Stimulated activated CD4-positive, alpha-beta T cell treated with anti-CD3 and anti-CD28 coated beads, Interleukin-12 subunit alpha, Interleukin-12 subunit beta, amount 100 ng/mL, for 4 hours (primary cell): ENCODE results near the gene NASP.

ENCODE experiments used
- DNase-seq: peaks from one replicate; pipeline ENCODE4 v3.0.0-alpha.2; 2020

NASP gene

GRCh38 chr1:45583666-45584350 lies at the start of gene NASP:
TSS of gene NASP (plus strand) at chr1:45584041. CDS start at chr1:45584147, 106 bp downstream.
- DNase-seq = peak; percentile 92

GRCh38 chr1:45535988-45536766 lies 47.7 kb upstream of the NASP start:
- no peak for DNase-seq

- DNase-seq = no peak
Observed at GRCh38 chr1:45536886-45537285, 47.0 kb upstream of the NASP start.

- DNase-seq = no peak
Observed at GRCh38 chr1:45541193-45541592, 42.6 kb upstream of the NASP start.

GRCh38 chr1:45542591-45542990 lies 41.2 kb upstream of the NASP start:
- no peak for DNase-seq

- peak; percentile 52 for DNase-seq
Observed at GRCh38 chr1:45543581-45544417, 40.0 kb upstream of the NASP start.

- DNase-seq = no peak
Observed at GRCh38 chr1:45544530-45544929, 39.3 kb upstream of the NASP start.

GRCh38 chr1:45545019-45545493 lies 38.8 kb upstream of the NASP start:
- DNase-seq = no peak

GRCh38 chr1:45545553-45546310 lies 38.1 kb upstream of the NASP start:
- no peak for DNase-seq

GRCh38 chr1:45550401-45551351 lies 33.2 kb upstream of the NASP start, which contains the start of gene AKR1A1:
TSS of gene AKR1A1 (plus strand) at chr1:45550826. CDS start at chr1:45561795, 10,969 bp downstream.
- DNase-seq = peak; percentile 88

GRCh38 chr1:45551684-45552083 lies 32.2 kb upstream of the NASP start:
- DNase-seq = no peak

GRCh38 chr1:45552331-45552730 lies 31.5 kb upstream of the NASP start:
- DNase-seq = no peak

GRCh38 chr1:45554198-45554597 lies 29.6 kb upstream of the NASP start:
- no peak for DNase-seq

GRCh38 chr1:45557422-45557944 lies 26.4 kb upstream of the NASP start:
- no peak for DNase-seq

GRCh38 chr1:45563843-45564242 lies 20.0 kb upstream of the NASP start:
- no peak for DNase-seq

GRCh38 chr1:45566722-45567121 lies 17.1 kb upstream of the NASP start:
- DNase-seq = no peak

GRCh38 chr1:45567911-45568310 lies 15.9 kb upstream of the NASP start:
- no peak for DNase-seq

GRCh38 chr1:45568421-45568820 lies 15.4 kb upstream of the NASP start:
- DNase-seq = no peak

- no peak for DNase-seq
Observed at GRCh38 chr1:45569571-45569961, 14.3 kb upstream of the NASP start.

- peak; percentile 56 for DNase-seq
Observed at GRCh38 chr1:45569962-45570581, 13.8 kb upstream of the NASP start.

- DNase-seq = no peak
Observed at GRCh38 chr1:45570631-45571030, 13.2 kb upstream of the NASP start.
